DND-41 (cell line): ENCODE results near the gene GIGYF1.

Experiments
- EZH2 ChIP-seq: IDR thresholded peaks from 3 replicates; pipeline ENCODE4 v1.6.1; 2012; ENCODE audit warnings: borderline replicate concordance, low read depth, mild to moderate bottlenecking, moderate library complexity, low read length, inconsistent platforms; ENCODE audit not compliant: severe bottlenecking
- TF ChIP-seq, protein P1 (sequence below): IDR thresholded peaks from 2 replicates; pipeline ENCODE4 v1.5.1; 2012; ENCODE audit warnings: borderline replicate concordance, low read length, moderate library complexity, mild to moderate bottlenecking; ENCODE audit not compliant: poor library complexity, severe bottlenecking; ENCODE audit errors: extremely low read depth

DNA sequence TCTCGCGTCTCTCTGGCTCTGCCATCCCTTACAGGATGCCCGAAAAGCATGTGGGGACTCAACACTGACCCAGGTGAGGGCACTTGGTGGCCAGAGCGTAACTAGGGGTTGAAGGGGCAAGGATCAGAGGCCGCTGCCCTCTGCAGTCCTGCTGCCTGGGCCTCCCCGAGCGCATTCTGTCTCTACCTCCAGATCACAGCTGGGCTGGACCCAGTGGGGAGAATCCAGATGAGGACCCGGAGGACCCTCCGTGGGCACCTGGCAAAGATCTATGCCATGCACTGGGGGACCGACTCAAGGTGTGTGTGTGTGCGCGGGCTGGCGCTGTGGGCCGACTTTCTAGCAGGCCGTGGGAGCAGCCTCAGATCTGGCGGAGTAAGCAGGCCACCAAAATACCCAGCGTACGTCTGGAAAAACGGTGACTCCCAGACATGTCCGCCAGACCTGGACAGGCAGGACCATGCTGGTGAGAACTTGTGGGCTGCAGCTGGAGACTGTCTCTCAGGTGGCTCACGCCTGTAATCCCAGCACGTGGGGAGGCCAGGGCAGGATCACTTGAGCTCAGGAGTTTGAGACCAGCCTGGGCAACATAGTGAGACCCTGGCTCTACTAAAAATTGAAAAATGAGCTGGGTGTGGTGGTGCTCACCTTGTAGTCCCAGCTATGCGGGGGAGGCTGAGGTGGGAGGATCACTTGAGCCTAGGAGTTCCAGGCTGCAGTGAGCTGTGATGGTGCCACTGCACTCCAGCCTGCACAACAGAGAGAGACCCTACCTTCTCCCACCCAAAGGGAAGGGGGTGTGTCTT is 17.3 kb downstream of the GIGYF1 start:
- TF ChIP-seq, protein P1, sequence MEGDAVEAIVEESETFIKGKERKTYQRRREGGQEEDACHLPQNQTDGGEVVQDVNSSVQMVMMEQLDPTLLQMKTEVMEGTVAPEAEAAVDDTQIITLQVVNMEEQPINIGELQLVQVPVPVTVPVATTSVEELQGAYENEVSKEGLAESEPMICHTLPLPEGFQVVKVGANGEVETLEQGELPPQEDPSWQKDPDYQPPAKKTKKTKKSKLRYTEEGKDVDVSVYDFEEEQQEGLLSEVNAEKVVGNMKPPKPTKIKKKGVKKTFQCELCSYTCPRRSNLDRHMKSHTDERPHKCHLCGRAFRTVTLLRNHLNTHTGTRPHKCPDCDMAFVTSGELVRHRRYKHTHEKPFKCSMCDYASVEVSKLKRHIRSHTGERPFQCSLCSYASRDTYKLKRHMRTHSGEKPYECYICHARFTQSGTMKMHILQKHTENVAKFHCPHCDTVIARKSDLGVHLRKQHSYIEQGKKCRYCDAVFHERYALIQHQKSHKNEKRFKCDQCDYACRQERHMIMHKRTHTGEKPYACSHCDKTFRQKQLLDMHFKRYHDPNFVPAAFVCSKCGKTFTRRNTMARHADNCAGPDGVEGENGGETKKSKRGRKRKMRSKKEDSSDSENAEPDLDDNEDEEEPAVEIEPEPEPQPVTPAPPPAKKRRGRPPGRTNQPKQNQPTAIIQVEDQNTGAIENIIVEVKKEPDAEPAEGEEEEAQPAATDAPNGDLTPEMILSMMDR, result no peak
- TF ChIP-seq EZH2, result no peak
